Stimulated activated CD4-positive, alpha-beta T cell treated with anti-CD3 and anti-CD28 coated beads, Interleukin-2, amount 100 ng/mL, for 48 hours (primary cell): ENCODE data around the gene SUMF2.
"Not testable (repeated sequence)": the region's sequence is repeated elsewhere in the genome, so short reads cannot be mapped to it uniquely, and the experiment has no call there.

ENCODE experiments used
- DNase-seq, 2 donors: peaks; one replicate each; pipeline ENCODE4 v3.0.0-alpha.2; 2020

The SUMF2 gene

GRCh38 chr7:56110611-56111010 lies 46.5 kb downstream of the SUMF2 start:
- DNase-seq: no peak

- DNase-seq: not testable (repeated sequence)
These were observed 48.2 kb downstream of the SUMF2 start for GRCh38 chr7:56112244-56112643.

- DNase-seq: no peak
These were observed 51.9 kb downstream of the SUMF2 start, which contains the start of gene NUPR2 for GRCh38 chr7:56115852-56116538. Gene NUPR2, minus strand, starts transcription at chr7:56116417. Its CDS starts 103 bp downstream, at chr7:56116314.

- DNase-seq: no peak
These were observed 57.4 kb downstream of the SUMF2 start for GRCh38 chr7:56121440-56121839.

GRCh38 chr7:56124981-56125380 lies 60.9 kb downstream of the SUMF2 start:
- no peak for DNase-seq

- no peak for DNase-seq
These were observed 61.7 kb downstream of the SUMF2 start for GRCh38 chr7:56125831-56126230.

- no peak for DNase-seq
These were observed 63.3 kb downstream of the SUMF2 start for GRCh38 chr7:56127241-56127975.
